HEK293 (cell line): ENCODE data around the gene PDE3A.

Experiments
- CTCF ChIA-PET: fragments of 350-600 bp; formaldehyde crosslinking; extraction: SDS; loops from one replicate; lab custom pipeline; 2021; ENCODE audit warnings: antibody characterized with exemption; lab: Yijun Ruan, JAX
- POLR2A ChIA-PET: fragments of 300-600 bp; formaldehyde crosslinking; extraction: SDS; loops from one replicate; lab custom pipeline; 2020; ENCODE audit warnings: antibody characterized with exemption, inconsistent platforms; lab: Yijun Ruan, JAX
- H3K27ac ChIP-seq: fragments of 200-500 bp; sonication (Bioruptor generic); 2 replicates; pipeline ENCODE4 v1.5.1; 2014; ENCODE audit warnings: low read depth, low read length, control low read depth, inconsistent platforms; ENCODE audit errors: extremely low read depth
- H3K36me3 ChIP-seq, 2 experiments: fragments of 200-500 bp in 1 of 2; sonication (Bioruptor generic) in 1 of 2; 1 replicate in 1 of 2; 2 replicates in 1 of 2; pipeline ENCODE4 v1.5.1; 2014 to 2017; ENCODE audit warnings: inconsistent platforms in 2 of 2, low read length in 2 of 2; ENCODE audit not compliant: control insufficient read depth in 2 of 2, insufficient read depth in 1 of 2
- H3K4me1 ChIP-seq: fragments of 200-500 bp; sonication (Bioruptor generic); 2 replicates; pipeline ENCODE4 v1.5.1; 2014; ENCODE audit warnings: mild to moderate bottlenecking, low read length, inconsistent platforms; ENCODE audit not compliant: control insufficient read depth, insufficient read depth
- H3K4me3 ChIP-seq: 2 replicates; pipeline ENCODE4 v1.5.1; 2011; ENCODE audit warnings: low read depth, mild to moderate bottlenecking, control low read depth, low read length, moderate library complexity
- H3K9me3 ChIP-seq: fragments of 200-500 bp; sonication (Bioruptor generic); 2 replicates; pipeline ENCODE4 v1.5.1; 2014; ENCODE audit warnings: low read depth, low read length, inconsistent platforms; ENCODE audit not compliant: control insufficient read depth, insufficient read depth
- GLI2 ChIP-seq: fragments of 450-650 bp; formaldehyde crosslinking; IDR thresholded peaks from 2 replicates; pipeline ENCODE4; 2017; ENCODE audit warnings: missing biosample characterization, missing genetic modification characterization, low read depth, borderline replicate concordance
- HIC1 ChIP-seq: fragments of 450-650 bp; formaldehyde crosslinking; IDR thresholded peaks from 2 replicates; pipeline ENCODE4 v1.5.1; 2016; ENCODE audit warnings: missing biosample characterization, missing genetic modification characterization
- OVOL3 ChIP-seq: fragments of 450-650 bp; formaldehyde crosslinking; IDR thresholded peaks from 2 replicates; pipeline ENCODE4 v1.5.1; 2016; ENCODE audit warnings: missing biosample characterization, missing genetic modification characterization
- PRDM1 ChIP-seq: fragments of 450-650 bp; formaldehyde crosslinking; IDR thresholded peaks from 2 replicates; pipeline ENCODE4; 2016; ENCODE audit warnings: missing biosample characterization, missing genetic modification characterization
- SP2 ChIP-seq: fragments of 450-650 bp; formaldehyde crosslinking; IDR thresholded peaks from 2 replicates; pipeline ENCODE4 v1.5.1; 2016; ENCODE audit warnings: missing biosample characterization, missing genetic modification characterization
- SP3 ChIP-seq: fragments of 450-650 bp; formaldehyde crosslinking; IDR thresholded peaks from 2 replicates; pipeline ENCODE4 v1.5.1; 2016; ENCODE audit warnings: missing biosample characterization, missing genetic modification characterization
- YY1 ChIP-seq: fragments of 450-650 bp; formaldehyde crosslinking; IDR thresholded peaks from 2 replicates; pipeline ENCODE4 v1.5.1; 2018; ENCODE audit warnings: missing biosample characterization, missing genetic modification characterization
- ZBTB20 ChIP-seq: fragments of 450-650 bp; formaldehyde crosslinking; IDR thresholded peaks from 2 replicates; pipeline ENCODE4 v1.5.1; 2016; ENCODE audit warnings: missing biosample characterization, missing genetic modification characterization
- ZBTB48 ChIP-seq: fragments of 450-650 bp; formaldehyde crosslinking; IDR thresholded peaks from 2 replicates; pipeline ENCODE4 v1.5.1; 2016; ENCODE audit warnings: missing biosample characterization, missing genetic modification characterization
- ZFP69B ChIP-seq: fragments of 450-650 bp; formaldehyde crosslinking; IDR thresholded peaks from 2 replicates; pipeline ENCODE4 v1.5.1; 2016; ENCODE audit warnings: missing biosample characterization, missing genetic modification characterization
- ZNF112 ChIP-seq: fragments of 450-650 bp; formaldehyde crosslinking; IDR thresholded peaks from 2 replicates; pipeline ENCODE4 v1.5.0; 2017; ENCODE audit warnings: missing biosample characterization, missing genetic modification characterization
- ZNF132 ChIP-seq: fragments of 450-650 bp; formaldehyde crosslinking; IDR thresholded peaks from 2 replicates; pipeline ENCODE4 v1.5.1; 2017; ENCODE audit warnings: missing biosample characterization, missing genetic modification characterization, borderline replicate concordance
- ZNF157 ChIP-seq: fragments of 450-650 bp; formaldehyde crosslinking; IDR thresholded peaks from 2 replicates; pipeline ENCODE4 v1.5.1; 2016; ENCODE audit warnings: missing biosample characterization, missing genetic modification characterization
- ZNF16 ChIP-seq: fragments of 450-650 bp; formaldehyde crosslinking; IDR thresholded peaks from 2 replicates; pipeline ENCODE4 v1.5.1; 2016; ENCODE audit warnings: low read depth, missing biosample characterization, missing genetic modification characterization
- ZNF221 ChIP-seq: fragments of 450-650 bp; formaldehyde crosslinking; IDR thresholded peaks from 2 replicates; pipeline ENCODE4 v1.5.1; 2017; ENCODE audit warnings: missing biosample characterization, missing genetic modification characterization, borderline replicate concordance
- ZNF223 ChIP-seq: fragments of 450-650 bp; formaldehyde crosslinking; IDR thresholded peaks from 2 replicates; pipeline ENCODE4 v1.5.1; 2016; ENCODE audit warnings: missing biosample characterization, missing genetic modification characterization
- ZNF341 ChIP-seq: fragments of 450-650 bp; formaldehyde crosslinking; IDR thresholded peaks from 2 replicates; pipeline ENCODE4; 2016; ENCODE audit warnings: low read depth, missing biosample characterization, missing genetic modification characterization
- ZNF350 ChIP-seq: fragments of 450-650 bp; formaldehyde crosslinking; IDR thresholded peaks from 2 replicates; pipeline ENCODE4 v1.5.0; 2017; ENCODE audit warnings: missing biosample characterization, mild to moderate bottlenecking, missing genetic modification characterization
- ZNF354C ChIP-seq: fragments of 450-650 bp; formaldehyde crosslinking; IDR thresholded peaks from 2 replicates; pipeline ENCODE4 v1.5.1; 2016; ENCODE audit warnings: missing biosample characterization, missing genetic modification characterization, low read depth, borderline replicate concordance
- ZNF394 ChIP-seq: fragments of 450-650 bp; formaldehyde crosslinking; IDR thresholded peaks from 2 replicates; pipeline ENCODE4 v1.5.1; 2016; ENCODE audit warnings: missing biosample characterization, missing genetic modification characterization, mild to moderate bottlenecking, moderate library complexity, borderline replicate concordance
- ZNF416 ChIP-seq: fragments of 450-650 bp; formaldehyde crosslinking; IDR thresholded peaks from 2 replicates; pipeline ENCODE4 v1.5.1; 2016; ENCODE audit warnings: missing biosample characterization, missing genetic modification characterization
- ZNF433 ChIP-seq: fragments of 450-650 bp; formaldehyde crosslinking; IDR thresholded peaks from 2 replicates; pipeline ENCODE4 v1.5.1; 2016; ENCODE audit warnings: missing biosample characterization, missing genetic modification characterization, low read depth
- ZNF629 ChIP-seq: fragments of 450-650 bp; formaldehyde crosslinking; IDR thresholded peaks from 2 replicates; pipeline ENCODE4 v1.5.1; 2017; ENCODE audit warnings: missing biosample characterization, missing genetic modification characterization
- ZNF830 ChIP-seq: fragments of 450-650 bp; IDR thresholded peaks from 2 replicates; pipeline ENCODE4 v1.5.0; 2018; ENCODE audit warnings: missing biosample characterization, missing genetic modification characterization, low read depth, mild to moderate bottlenecking, moderate library complexity
- TF ChIP-seq, protein P1 (sequence below): fragments of 450-650 bp; formaldehyde crosslinking; IDR thresholded peaks from 2 replicates; pipeline ENCODE4 v1.5.1; 2016; ENCODE audit warnings: missing biosample characterization, missing genetic modification characterization, low read depth
- TF ChIP-seq, protein P2 (sequence below): fragments of 450-650 bp; formaldehyde crosslinking; IDR thresholded peaks from 2 replicates; pipeline ENCODE4 v1.5.1; 2016; ENCODE audit warnings: missing biosample characterization, missing genetic modification characterization

PDE3A gene

DNA sequence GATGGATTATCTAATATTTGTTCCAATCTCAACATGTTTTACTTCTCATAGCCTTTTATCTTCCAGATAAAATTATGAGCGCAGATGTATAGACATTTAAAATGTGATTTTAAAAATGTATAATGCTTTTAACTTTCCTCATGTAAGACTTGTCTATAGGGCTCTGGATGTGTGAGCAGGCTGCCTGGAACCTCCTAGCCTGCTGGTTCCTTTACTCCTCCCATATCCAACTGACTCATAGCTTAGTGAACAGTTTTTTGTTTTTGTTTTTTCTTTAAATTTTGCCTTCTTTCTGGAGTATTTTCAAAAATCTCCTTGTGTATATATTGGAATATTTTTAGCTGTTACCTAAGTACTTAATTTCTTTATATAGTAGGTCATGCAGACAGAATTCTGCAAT, 115.4 kb downstream of the PDE3A start (continued):
- TF ChIP-seq ZBTB48 (tag by site-specific recombination), result no peak
- no peak for TF ChIP-seq ZNF112 (tag by site-specific recombination)
- TF ChIP-seq YY1 (tag by site-specific recombination), result no peak

DNA sequence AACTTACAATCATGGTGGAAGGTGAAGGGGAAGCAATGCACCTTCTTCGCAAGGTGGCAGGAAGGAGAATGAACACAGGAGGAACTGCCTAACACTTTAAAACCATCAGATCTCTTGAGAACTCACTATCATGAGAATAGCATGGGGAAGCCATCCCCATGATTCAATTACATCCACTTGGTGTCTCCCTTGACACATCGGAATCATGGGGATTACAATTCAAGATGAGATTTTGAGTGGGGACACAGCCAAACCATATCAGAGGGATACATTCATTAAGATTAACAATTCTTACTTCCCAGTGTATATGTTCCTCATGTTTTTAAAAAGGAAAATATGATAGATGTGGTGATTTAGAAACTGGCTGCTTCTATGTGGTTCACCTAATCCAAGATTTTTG, 117.9 kb downstream of the PDE3A start:
- no peaks in the 10 kb centered on the region for H3K9me3 ChIP-seq
- no peaks in the 10 kb centered on the region for H3K36me3 ChIP-seq
- ChIA-PET CTCF (no interaction called here), POLR2A (no interaction called here)
- TF ChIP-seq GLI2 (tag by site-specific recombination), result no peak
- no peak overlapping the region for H3K4me3 ChIP-seq
- H3K27ac ChIP-seq, result no peak overlapping the region
- H3K4me1 ChIP-seq, result no peaks in the 10 kb centered on the region

DNA sequence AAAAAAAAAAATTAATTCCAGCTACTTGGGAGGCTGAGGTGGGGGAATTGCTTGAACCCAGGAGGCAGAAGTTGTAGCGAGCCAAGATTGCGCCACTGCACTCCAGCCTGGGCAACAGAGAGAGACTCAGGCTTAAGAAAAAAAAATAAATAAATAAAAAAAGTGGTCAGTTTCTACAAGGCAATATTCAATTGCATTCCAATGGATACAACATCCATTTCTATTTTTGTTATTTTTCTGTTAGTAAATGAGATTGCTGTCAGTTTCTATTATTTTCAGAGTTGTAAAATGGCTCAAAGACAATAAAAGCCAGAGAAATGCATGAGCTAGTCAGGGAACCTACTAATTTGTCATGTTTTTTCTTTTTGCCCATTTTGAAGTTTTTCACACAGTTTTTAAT, 119.2 kb downstream of the PDE3A start:
- CTCF ChIA-PET, result no interaction called here
- Histone ChIP-seq H3K4me1 (no peaks in the 10 kb centered on the region), H3K36me3 (no peaks in the 10 kb centered on the region), H3K27ac (no peak overlapping the region), H3K4me3 (no peak overlapping the region), H3K9me3 (no peaks in the 10 kb centered on the region)
- POLR2A ChIA-PET, result no interaction called here
- no peak for TF ChIP-seq OVOL3 (tag by site-specific recombination)
- TF ChIP-seq, protein P1, sequence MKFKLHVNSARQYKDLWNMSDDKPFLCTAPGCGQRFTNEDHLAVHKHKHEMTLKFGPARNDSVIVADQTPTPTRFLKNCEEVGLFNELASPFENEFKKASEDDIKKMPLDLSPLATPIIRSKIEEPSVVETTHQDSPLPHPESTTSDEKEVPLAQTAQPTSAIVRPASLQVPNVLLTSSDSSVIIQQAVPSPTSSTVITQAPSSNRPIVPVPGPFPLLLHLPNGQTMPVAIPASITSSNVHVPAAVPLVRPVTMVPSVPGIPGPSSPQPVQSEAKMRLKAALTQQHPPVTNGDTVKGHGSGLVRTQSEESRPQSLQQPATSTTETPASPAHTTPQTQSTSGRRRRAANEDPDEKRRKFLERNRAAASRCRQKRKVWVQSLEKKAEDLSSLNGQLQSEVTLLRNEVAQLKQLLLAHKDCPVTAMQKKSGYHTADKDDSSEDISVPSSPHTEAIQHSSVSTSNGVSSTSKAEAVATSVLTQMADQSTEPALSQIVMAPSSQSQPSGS (tag by site-specific recombination), result no peak
- TF ChIP-seq ZNF830 (tag by site-specific recombination), result no peak
- no peak for TF ChIP-seq ZFP69B
- no peak for TF ChIP-seq ZNF433 (tag by site-specific recombination)
- TF ChIP-seq SP3 (tag by site-specific recombination), result no peak
- TF ChIP-seq ZNF16 (tag by site-specific recombination), result no peak
- no peak for TF ChIP-seq ZNF350 (tag by site-specific recombination)
- no peak for TF ChIP-seq ZNF341
- TF ChIP-seq, protein P2, sequence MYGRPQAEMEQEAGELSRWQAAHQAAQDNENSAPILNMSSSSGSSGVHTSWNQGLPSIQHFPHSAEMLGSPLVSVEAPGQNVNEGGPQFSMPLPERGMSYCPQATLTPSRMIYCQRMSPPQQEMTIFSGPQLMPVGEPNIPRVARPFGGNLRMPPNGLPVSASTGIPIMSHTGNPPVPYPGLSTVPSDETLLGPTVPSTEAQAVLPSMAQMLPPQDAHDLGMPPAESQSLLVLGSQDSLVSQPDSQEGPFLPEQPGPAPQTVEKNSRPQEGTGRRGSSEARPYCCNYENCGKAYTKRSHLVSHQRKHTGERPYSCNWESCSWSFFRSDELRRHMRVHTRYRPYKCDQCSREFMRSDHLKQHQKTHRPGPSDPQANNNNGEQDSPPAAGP, result no peak
- TF ChIP-seq ZBTB20 (tag by site-specific recombination), result no peak
- TF ChIP-seq ZNF223, result no peak
- no peak for TF ChIP-seq PRDM1 (tag by site-specific recombination)
- TF ChIP-seq ZNF221 (tag by site-specific recombination), result no peak
- TF ChIP-seq ZNF394 (tag by site-specific recombination), result no peak
- no peak for TF ChIP-seq ZNF157 (tag by site-specific recombination)
- TF ChIP-seq SP2 (tag by site-specific recombination), result no peak

DNA sequence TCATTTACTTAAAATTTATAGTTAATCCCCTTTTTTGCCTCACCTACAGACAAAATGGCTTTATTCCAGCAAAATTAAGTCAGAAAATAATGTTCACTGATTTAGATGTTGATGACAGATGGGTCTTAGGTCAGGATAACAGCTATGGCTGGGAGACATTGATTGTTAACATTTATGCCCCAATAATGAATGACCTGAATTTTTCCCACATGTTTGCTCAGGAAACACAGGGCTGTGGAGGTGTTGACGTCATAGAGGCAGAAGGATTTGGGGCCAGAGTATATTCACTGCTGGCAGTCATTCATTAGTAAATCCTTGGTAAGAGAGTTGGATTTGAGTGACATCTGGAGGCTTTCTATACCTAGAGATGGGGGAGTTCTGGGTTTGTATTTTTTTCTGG, 121.3 kb downstream of the PDE3A start:
- H3K4me1 ChIP-seq, result no peaks in the 10 kb centered on the region
- H3K4me3 ChIP-seq, result no peak overlapping the region
- H3K36me3 ChIP-seq, result no peaks in the 10 kb centered on the region
- POLR2A ChIA-PET, result no interaction called here
- CTCF ChIA-PET, result no interaction called here
- H3K27ac ChIP-seq, result no peak overlapping the region
- TF ChIP-seq ZNF416 (tag by site-specific recombination) (no peak), ZNF629 (tag by site-specific recombination) (no peak), ZNF354C (no peak), ZNF341 (no peak), HIC1 (no peak), ZNF132 (tag by site-specific recombination) (no peak)
- no peaks in the 10 kb centered on the region for H3K9me3 ChIP-seq
